ENCODE data around the gene RNF150.
"Not testable (repeated sequence)": the region's sequence is repeated elsewhere in the genome, so short reads cannot be mapped to it uniquely, and the experiment has no call there.

RNF150 gene

DNA sequence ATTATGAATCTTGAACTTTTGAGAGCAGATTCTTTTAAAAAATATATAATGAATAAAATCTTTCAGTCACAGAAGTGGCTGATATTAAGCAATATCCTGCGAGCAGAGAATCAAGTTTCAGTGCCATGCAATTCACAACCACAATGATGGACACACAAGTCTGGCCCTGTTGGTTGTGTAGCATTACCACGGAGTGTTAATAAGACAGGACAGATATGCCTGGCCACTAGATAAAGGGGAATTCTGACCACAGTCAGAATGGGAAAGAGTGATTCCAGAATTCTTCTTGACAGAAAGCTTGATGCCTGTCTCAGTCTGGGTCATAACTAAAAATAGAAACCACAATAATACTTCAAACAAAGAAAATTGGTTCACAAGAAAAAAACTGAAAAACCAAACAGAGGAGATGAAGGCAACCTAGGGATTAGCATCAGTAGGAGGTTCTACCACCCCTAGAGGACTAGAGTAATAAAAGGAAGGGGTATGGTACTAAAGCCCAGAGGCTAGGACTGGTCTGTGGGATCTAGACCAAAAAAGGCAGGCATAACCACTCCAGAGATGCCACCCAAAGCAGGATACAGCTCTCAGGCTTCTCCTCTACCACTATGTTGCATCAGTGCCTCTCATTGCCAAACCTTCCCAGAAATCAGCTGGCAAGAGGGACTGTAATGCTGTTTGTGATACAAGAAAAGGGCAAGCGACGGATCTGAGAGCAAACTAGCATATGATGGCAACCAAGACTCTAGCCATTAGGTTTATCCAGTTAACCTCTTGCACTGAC is 59.0 kb downstream of the RNF150 start:
- no peak for DNase-seq

DNA sequence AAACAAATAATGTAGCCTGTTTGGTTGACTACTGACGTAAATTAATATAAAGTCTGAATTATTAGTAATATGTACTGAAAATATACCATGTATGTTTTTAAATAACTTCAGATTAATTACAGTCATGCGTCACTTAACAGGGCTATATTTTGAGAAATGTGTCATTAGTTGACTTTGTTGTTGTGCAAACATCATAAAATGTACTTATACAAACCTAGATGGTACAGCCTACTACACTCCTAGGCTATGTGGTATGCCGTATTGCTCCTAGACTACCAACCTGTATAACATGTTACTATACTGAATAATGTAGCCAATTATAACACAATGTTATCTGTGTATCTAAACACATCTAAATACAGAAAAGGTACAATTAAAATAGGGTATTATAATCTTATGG is 66.6 kb downstream of the RNF150 start:
- no peak for DNase-seq

DNA sequence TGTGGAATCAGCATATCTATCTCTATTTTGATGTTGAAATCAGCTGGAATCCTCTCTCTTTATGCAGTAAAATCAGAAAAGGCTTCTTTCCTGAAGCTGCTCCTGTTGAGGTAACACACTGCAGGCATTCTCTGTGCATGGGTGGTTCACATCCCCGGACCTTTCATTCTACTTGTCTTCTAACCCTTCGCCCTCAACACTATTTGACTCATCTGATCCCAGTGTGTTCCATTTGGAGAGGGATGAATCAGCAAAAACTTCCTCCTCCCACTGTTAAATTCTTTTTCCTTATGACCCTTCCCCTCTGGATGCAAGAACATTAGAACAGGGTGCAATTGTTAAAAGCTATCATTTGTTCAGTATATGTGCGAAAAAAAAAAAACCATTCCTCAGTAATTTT is 67.4 kb downstream of the RNF150 start:
- DNase-seq, result no peak

DNA sequence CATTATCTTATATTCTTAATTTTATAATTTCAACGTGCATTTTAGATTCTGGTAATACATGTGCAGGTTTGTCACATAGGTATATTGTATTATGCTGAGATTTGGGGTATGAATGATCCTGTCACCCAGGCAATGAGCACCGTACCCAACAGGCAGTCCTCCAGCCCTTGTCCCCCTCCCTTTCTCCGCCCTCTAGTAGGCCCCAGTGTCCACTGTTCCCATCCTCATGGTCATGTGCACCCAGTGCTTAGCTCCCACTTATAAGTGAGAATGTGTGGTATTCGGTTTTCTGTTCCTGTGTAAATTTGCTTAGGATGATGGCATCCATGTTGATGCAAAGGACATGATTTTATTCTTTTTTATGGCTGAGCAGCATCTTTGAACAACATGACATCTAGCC is 70.6 kb downstream of the RNF150 start:
- no peak for DNase-seq

DNA sequence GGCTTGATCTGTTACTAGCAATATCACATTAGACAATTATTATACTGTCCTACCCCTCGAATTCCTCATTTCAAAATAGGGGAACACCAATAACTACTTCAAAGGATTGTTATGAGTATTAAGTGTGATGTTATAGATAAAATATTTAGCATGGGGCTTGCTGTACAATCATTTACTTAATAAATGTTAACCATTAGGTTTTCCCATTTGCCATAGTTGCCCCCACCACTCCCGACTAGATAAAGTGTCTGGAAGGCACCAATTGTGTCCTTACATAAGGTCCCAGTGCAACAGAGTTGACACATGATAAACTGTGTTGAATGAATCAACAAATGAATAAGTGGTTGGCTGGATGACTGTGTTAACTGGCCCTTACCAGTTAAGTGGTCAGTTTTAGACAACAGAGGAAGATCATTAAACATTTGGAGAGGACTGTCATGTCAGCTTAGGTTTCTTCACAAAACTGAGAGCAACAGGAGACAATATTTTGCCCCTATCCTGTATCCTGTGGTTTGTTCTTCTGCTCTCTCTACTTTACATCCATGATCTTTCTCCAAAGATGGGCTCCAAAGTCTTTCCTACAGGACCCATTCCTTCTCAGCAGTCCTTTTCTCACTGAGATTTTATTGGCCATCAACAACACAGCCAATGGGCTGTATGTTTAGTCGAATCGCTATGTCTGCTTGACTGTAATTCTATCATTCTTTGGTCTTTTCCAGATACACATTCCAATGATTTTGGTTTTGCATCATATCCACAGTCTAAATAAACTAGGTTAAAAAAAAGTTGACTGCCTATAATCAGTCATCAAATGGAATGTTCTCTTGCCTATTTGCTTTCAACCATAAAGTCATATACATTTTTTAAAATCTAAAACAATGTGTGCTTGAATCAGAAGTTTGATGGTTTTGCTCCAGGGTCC is 74.4 kb downstream of the RNF150 start:
- no peak for DNase-seq

DNA sequence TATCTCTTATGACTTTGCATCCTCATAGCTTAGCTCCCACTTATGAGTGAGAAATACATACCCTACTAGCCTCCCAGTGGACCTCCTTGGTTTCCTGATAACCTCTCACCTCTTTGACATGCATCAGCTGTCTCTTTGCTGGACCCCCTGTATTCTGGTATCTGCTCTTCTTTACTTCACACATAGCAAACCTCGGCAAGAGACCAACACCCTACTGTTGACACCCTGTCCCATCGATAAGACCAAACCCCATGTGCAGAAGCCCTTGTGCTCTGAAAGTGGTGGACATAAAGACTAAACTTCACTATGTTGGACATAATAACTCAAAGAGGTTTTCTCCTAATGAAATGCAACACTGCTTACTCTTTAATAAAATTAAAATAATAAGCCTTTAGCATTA is 75.7 kb downstream of the RNF150 start:
- DNase-seq, result no peak

DNA sequence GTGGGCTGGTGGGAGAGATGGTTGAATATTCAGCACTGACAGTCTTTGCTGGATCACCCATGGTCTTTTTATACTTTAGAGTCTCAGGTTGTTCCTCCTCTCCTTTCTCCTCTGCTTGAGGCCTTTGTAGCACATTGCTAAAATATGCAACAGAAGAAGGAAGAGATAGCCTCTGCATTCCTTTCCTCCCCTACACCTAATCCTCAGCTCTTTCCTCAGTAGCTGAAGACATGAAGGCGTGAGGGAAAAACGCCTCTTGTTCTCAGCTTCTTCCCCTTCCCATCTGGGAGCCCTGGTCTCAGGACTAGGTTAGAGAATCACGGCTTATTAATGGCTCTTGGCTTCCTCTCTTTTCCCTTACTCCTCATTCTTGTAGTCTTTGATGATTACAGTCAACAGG is 76.8 kb downstream of the RNF150 start:
- no peak for DNase-seq

DNA sequence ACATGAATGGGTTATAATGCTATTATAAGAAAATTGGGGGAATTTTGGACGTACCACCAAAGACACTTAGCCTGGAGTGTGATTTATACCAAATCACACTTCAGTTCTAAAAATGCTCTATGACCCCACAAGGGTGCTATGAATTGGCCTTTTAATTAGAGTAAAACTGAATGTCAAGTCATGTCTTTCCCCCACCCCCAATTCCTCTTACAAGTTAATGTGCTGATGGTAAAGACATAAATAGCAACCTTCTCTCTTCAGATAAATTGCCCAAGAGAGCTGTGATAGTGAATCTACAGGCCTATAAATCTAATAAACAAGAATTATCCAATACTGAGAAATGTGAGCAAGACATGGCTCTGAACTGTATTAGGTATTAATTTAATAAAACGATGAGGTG is 78.8 kb downstream of the RNF150 start:
- no peak for DNase-seq

DNA sequence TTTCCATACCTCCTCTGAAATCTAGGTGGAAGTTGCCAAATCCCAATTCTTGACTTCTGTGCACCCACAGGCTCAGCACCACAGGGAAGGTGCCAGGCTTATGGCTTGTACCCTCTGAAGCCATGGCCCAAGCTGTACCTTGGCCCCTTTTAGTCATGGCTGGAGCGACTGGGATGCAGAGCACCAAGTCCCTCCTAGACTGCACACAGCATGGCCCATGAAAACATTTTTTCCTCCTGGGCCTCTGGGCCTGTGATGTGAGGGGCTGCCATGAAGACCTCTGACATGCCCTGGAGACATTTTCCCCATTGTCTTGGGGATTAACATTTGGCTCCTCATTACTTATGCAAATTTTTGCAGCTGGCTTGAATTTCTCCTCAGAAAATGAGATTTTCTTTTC is 82.3 kb downstream of the RNF150 start:
- DNase-seq, result not testable (repeated sequence)

DNA sequence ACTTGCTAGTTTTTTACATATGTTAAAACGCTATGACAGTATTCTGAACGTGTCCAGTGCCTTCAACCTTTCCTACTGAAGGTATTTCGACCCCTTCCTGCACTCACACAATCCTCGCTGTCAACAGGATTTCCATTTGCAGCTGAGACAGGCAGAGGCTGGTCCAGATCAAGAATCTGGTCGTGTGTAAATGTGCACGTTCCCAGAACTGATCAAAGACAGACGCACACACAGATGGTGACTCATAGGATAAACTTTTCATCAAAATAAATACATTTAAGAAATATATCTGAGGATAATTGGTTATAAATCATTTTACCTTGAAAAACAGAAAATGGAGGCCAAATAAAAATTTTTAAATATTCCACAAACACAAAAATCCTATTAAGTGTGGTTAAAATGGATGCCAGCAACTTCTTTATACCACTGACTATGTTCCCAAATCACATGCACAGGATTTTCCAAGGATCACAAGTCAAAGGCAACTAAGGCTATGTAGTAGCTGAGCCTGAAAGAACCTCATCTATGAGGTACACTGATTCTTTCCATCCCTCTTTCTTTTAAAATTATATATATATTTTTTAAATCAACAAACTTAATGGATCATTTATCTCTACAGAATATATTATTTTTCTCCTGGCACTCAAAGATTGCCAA is 85.9 kb downstream of the RNF150 start:
- no peak for DNase-seq

DNA sequence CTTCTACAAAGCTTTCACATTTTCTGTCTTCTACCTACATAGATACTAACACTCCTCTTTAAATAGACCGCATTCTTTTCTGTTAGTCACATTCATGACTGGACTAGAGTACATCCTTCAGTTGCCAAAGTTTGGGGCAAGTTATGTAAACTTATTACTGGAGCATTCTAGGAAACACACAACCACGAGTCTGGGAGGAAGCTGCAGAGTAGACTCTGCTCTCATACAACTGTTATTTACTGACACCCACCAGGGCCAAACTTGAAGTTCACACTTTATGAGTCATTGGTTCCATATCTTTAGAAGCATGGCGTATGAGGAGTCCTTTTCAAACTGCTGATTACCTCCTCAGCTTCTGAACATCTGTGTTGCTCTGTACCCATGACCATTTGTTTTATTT is 87.0 kb downstream of the RNF150 start:
- DNase-seq, result no peak

DNA sequence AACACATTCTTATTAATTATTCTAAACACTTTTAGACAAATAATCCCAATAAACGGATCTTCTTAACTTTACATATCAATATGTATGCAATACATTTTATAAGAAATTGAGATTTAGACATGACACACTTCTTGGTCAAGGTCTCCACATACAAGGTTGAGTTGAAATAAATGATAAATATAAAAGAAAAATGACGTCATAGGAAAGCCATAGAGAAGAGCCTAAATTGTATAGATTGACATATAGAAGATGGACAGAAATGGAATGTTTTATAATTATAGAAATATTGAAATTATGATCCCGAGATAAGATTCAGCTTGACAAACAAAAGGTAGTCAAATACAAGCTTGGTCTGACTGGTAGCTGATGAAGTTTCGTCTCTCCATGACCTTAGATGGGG is 87.4 kb downstream of the RNF150 start:
- no peak for DNase-seq

DNA sequence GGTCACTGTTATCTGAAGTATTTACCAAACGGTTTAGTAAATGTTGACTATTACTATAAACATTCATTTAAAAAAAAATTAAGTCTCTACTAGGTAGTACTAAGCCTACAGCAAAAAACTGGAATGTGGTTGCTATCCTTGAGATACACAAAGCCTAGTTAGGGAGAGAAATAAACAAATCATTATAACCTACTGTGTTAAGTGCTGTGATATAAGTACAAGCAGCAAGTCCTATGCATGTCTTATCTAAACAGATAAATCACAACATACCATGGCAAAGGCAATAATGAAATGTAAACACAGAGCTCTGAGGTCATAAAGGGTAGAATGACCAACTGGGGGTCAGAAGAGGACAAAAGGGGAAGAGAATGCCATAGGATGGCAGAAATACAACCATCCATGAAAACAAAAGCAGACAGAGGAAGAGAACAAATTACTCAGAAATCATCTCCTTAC is 92.2 kb downstream of the RNF150 start:
- no peak for DNase-seq

DNA sequence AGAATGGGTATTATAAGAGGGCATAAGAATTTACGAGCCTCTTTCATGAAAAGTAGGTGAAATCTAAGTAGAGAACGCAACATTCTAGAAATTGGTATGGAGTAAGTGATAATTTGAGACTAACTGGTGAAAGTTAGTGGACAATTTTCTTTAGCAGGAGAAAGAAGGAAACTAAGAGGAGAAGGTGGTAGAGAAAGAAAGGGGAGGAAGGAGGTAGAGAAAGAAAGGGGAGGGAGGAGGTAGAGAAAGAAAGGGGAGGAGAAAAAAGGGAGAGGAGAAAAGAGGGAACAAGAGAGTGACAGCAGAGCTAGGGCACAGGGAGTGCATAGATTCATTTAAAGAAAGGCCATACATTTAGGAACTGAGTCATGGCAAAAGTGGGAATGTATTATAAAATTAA is 94.1 kb downstream of the RNF150 start:
- DNase-seq, result no peak

DNA sequence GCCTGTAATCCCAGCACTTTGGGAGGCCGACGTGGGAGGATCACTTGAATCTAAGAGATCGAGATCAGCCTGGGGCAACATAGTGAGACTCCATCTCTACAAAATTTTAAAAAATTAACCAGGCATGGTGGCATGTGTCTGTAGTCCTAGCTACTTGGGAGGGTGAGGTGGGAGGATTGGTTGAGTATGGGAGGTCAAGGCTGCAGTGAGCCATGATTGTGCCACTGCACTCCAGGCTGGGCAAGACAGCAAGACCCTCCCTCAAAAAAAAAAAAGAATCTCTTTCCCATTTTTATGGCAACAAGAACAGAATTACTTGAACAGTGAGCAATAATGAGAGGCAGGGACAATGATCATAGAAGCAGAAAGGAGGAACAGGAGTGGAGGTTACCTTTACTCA is 94.8 kb downstream of the RNF150 start:
- no peak for DNase-seq

DNA sequence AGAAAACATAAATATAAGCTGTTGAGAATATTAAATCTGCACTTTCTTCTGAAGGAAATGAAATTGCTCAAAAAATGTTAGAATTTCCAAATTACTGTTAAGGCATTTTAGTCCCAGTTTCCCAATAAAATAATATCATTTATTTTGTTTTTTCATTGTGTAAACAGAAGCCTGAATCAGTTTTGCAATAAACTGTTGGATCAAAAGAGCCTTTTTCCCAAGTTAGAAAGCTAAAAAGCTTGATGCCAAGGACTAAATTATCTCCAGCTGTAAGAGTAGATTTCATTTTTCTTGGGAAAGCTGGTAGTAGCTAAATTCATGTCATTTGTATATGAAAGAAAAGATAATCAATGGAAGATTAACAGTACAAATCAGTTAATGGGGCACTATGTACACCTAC is 95.8 kb downstream of the RNF150 start:
- no peak for DNase-seq

DNA sequence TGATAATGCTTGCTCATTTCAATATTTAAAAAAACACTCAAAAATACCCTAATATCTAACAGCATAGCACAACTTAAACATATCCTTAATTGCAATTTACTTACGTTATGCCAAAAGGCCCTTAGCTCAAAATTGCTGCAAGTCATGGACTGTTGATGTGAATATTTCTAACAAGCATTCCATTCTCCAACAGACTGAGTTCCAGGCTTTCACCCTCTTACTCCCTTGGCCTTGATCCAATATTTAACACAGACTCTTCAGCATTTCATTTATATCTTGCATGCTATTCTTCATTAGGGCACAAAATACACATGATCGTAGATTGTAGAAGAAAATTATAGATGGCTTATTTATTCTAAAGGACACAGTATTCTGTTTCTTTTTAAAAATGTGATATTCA is 96.5 kb downstream of the RNF150 start:
- no peak for DNase-seq

DNA sequence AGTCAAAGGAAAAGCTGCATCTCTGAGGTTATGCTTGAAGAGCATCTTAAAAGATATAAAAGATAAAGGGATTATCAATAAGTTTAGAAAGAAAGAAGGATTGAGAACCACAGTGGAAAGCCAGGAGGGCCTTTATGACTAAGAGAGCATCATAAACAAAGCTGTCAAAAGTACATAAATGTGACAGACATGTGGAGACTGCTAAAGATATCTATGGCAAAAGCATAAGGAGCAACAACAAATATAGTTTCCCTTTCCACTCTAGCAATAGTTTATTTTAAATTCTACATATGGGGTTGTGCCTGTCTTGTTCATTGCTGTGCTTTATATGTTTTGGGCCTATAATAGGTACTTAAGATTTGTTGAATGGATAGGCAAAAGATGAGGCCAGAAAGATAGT is 97.3 kb downstream of the RNF150 start:
- no peak for DNase-seq

DNA sequence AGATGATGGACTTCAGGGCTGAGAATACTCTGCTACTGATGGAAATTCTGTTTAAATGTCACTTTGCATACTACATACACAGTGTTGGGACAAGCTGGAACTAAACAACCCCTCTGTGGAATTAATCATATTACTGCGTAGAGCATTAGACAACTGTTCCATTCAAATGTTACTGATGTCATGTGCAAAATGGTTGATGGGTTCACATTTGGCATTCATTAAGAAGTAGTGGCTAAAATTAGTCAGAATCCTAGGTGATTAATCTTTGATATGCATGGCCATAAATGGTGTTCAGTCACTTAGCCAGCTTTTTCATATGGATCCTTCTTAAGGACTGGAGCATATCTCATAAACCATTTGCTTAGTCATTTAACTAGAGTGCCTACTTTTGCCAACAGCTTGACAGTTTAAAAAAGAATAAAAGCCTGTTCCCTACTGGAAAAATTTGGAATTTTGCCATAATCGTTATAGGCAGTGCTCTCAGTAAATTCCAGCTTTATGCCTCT is 105.2 kb downstream of the RNF150 start:
- DNase-seq, result no peak

DNA sequence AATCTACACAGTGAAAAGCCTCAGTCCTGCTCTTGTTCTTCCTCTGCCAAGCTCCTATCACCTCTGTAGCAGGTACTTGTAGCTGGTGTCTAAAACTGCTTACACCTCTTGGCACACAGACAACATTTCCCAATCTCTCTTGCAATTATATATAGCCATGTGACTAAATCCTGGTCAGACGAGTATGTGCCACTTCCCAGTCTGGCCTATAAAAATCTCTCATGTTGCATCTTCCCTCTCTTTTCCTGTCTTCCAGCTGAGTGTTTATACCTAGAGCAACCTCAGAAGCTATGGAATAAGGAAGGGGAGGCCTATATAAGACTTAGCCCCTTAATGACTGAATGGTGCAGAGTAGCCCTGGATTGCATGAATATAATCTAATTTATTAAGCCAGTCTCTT is 105.8 kb downstream of the RNF150 start:
- no peak for DNase-seq

DNA sequence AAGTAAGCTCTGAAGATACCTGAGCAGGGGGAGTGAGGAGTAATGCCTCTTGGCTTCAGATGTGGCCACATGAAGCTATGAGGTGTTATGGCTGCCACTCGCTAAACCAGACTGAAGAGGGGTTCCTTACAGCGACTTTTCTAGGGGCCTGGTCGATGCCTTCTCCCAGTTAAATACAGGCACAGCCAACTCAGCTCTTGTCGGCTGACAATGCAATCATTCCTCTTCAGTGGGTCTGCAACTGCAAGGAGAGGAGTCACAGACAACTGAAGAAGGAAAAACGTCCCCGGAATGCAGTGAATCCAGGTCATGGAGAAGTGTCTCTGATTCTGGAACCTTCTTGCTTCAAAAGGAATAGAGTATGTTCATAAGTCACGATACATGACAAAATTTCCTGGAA is 106.4 kb downstream of the RNF150 start:
- no peak for DNase-seq

DNA sequence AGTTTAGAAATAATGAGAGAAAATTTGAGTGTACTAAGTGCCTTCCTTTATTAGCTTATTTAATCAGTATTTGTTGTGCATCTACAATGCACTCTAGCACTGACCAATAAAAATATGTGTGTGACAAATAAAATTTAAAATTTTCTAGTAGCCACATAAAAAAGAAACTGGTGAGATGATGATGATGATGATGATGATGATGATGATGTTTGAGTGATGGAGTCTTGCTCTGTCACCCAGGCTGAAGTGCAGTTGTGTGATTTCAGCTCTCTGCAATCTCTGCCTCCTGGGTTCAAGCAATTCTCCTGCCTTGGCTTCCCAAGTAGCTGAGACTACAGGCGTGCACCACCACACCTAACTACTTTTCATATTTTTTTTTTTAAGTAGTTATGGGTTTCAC is 110.2 kb downstream of the RNF150 start:
- no peak for DNase-seq

DNA sequence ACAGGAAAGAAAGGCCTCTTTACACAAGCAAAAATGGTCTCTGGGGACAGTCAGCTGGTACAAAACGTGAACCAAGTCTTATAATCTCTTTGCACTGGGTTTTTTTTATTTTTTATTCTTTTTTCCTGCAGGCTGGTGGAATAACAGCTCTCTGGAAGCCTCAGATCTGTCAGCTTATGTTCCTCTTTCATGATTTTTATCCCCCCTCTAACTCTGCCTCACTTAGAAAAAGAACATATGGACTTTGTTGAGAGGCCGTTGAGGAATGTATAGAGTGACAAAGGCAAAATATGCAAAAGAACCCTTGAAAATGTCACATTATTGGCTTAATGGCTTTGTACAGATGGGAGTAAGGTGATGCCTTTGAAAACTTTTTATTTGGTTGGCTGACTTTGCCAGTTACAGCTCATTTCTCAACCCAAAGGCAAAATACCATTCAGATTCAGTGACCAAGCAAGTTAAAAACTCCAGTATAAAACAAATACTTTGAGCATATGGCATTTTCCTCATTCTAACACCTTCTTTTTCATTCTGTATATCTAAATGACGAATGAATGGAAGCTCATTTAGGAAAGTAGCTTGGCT is 111.1 kb downstream of the RNF150 start:
- DNase-seq, result no peak
